GM19238 (cell line): ENCODE results near the gene SGK2.
A peak's percentile ranks its signal among the peaks of the same experiment; 100 is the strongest.
"Not testable (repeated sequence)": the region's sequence is repeated elsewhere in the genome, so short reads cannot be mapped to it uniquely, and the experiment has no call there.

Experiments used
- DNase-seq: peaks from one replicate; pipeline ENCODE4 v3.0.0; 2011; ENCODE audit warnings: low spot score; ENCODE audit not compliant: insufficient read length

Gene SGK2

DNA sequence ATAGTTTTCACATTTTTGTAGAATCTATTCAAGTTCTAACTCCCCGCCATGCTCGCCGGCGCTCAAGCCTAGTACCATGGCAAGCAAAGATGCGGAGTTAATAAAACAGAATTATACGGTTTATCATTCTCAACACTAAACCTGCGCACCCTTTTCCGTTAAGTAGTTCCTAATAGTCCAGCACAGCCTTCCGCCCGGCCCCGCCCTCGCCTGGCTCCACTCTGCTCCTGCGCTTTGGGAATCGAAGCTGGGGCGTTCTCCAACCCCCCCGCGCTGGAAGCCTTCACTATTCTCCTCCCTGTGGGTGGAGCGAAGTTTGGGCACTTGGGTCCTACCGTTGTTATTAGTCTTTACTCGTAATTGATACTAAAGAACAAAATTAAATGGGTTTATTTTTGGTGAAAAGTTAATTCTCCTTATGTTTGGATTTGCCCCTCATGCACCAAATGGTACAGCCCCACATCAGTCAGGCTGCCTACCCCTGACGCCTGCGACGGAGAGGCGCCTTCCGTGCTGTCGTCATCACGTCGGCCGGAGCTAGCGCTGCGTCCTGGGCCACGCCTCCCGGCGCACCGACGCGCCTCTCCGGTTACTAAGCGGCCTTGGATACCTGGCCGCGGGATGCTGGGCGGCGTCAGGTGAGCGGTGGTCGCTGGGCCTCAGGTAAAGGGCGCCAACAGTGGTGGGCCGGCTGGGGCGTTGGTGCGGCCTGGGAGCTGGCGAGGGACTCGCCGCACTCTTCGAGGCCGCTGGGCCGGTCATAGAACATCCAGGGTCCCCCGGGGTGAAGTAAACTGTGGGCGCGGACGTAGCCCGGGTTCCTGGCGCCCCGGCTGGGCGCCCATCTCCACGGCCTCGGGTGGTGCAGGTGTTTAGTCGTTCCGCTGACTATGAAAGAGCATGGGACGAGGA, 31.8 kb downstream of the SGK2 start, which contains the start of gene IFT52:
Gene IFT52 (plus strand): TSS at position 546 of the 912 bp plus-strand sequence. CDS start 3,762 bp downstream, outside the sequence.
- DNase-seq = peak; percentile 92

GRCh38 chr20:43601960-43602359, 43.1 kb downstream of the SGK2 start:
- DNase-seq = not testable (repeated sequence)

GRCh38 chr20:43603124-43603523, 44.3 kb downstream of the SGK2 start:
- no peak for DNase-seq

DNA sequence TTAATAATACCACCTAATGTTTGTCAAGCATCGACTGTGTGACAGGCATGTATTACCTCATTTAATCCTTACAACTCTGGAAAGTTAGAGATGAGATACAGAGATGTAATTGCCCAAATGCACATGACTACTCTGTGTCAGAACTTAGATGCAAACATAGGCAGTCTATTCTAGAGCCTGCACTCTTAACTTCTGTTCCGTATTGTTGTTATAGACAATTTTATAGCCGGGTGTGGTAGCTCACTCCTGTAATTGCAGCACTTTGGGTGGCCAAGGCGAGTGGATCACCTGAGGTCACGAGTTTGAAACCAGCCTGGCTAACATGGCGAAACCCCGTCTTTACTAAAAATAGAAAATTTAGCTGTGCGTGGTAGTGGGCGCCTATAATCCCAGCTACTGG, 46.9 kb downstream of the SGK2 start:
- DNase-seq = no peak

DNA sequence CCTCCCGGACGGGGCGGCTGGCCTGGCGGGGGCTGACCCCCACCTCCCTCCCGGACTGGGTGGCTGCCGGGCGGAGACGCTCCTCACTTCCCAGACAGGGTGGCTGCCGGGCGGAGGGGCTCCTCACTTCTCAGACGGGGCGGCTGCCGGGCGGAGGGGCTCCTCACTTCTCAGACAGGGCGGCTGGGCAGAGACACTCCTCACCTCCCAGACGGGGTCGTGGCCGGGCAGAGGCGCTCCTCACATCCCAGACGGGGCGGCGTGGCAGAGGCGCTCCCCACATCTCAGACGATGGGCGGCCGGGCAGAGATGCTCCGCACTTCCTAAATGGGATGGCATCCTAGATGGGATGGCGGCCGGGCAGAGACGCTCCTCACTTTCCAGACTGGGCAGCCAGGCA, 48.5 kb downstream of the SGK2 start:
- not testable (repeated sequence) for DNase-seq

- DNase-seq = no peak
Measured at GRCh38 chr20:43631598-43631997, 72.8 kb downstream of the SGK2 start.
